Fibroblast of lung (primary cell): ENCODE results near the gene ALDH3A2. TPM values are rescaled to one million over a fixed set of nuclear protein-coding genes. Genes with fewer than 3 reads are reported as not detected.

Experiments
- DNase-seq, 2 donors: peaks; one replicate each; pipeline versions ENCODE4 v3.0.0 to v3.0.0-alpha.2; 2010; ENCODE audit warnings: low read depth in 2 of 2
- H2AFZ ChIP-seq: 2 replicates; pipeline ENCODE4 v1.5.1; 2012; ENCODE audit warnings: low read length, control low read depth, inconsistent platforms
- H3K27ac ChIP-seq: 2 replicates; pipeline ENCODE4 v1.5.1; 2011; ENCODE audit warnings: low read length, control low read depth; ENCODE audit not compliant: insufficient read depth
- H3K27me3 ChIP-seq: 2 replicates; pipeline ENCODE4 v1.5.1; 2011; ENCODE audit warnings: mild to moderate bottlenecking, low read length; ENCODE audit not compliant: control insufficient read depth, insufficient read depth
- H3K36me3 ChIP-seq: 2 replicates; pipeline ENCODE4 v1.5.1; 2011; ENCODE audit warnings: low read length; ENCODE audit not compliant: control insufficient read depth, insufficient read depth
- H3K4me1 ChIP-seq: 2 replicates; pipeline ENCODE4 v1.5.1; 2011; ENCODE audit warnings: low read length; ENCODE audit not compliant: control insufficient read depth, insufficient read depth; ENCODE audit errors: extremely low read depth
- H3K4me2 ChIP-seq: 2 replicates; pipeline ENCODE4 v1.5.1; 2011; ENCODE audit warnings: low read length, control low read depth; ENCODE audit not compliant: insufficient read depth; ENCODE audit errors: extremely low read depth
- H3K4me3 ChIP-seq, 4 experiments: fragments of 200-600 bp in 1 of 4; sonication (generic) in 1 of 4; replicated peaks in 1 of 4; 2 replicates each; pipeline ENCODE4 v1.5.1; 2011 to 2016; ENCODE audit warnings: low read length in 4 of 4, low read depth in 3 of 4, mild to moderate bottlenecking in 3 of 4, control low read depth in 2 of 4, inconsistent platforms in 1 of 4, mixed read lengths in 1 of 4; ENCODE audit not compliant: insufficient read depth in 1 of 4; ENCODE audit errors: control extremely low read depth in 1 of 4
- H3K79me2 ChIP-seq: 2 replicates; pipeline ENCODE4 v1.5.1; 2012; ENCODE audit warnings: mild to moderate bottlenecking, low read length, inconsistent platforms; ENCODE audit not compliant: control insufficient read depth, insufficient read depth
- H3K9ac ChIP-seq: 2 replicates; pipeline ENCODE4 v1.5.1; 2011; ENCODE audit warnings: mild to moderate bottlenecking, low read length, control low read depth; ENCODE audit not compliant: insufficient read depth
- H3K9me3 ChIP-seq: 2 replicates; pipeline ENCODE4 v1.5.1; 2012; ENCODE audit warnings: low read depth, low read length; ENCODE audit not compliant: control insufficient read depth, insufficient read depth
- H4K20me1 ChIP-seq: 2 replicates; pipeline ENCODE4 v1.5.1; 2011; ENCODE audit warnings: low read length; ENCODE audit not compliant: control insufficient read depth, insufficient read depth; ENCODE audit errors: extremely low read depth
- EZH2 ChIP-seq: IDR thresholded peaks from 2 replicates; pipeline ENCODE4 v1.5.1; 2012; ENCODE audit warnings: low read length, control low read depth, mild to moderate bottlenecking; ENCODE audit errors: missing control alignments
- polyA plus RNA-seq, 2 donors: library from polyadenylated mRNA; depleted of rRNA in 1 of 2; stranded (reverse) in 1 of 2; unstranded in 1 of 2; fragments of >200 nt; gene quantifications; 2 replicates each; pipeline ENCODE4 v1.2.1, GENCODE V29; 2011 to 2012; ENCODE audit warnings: missing spikeins in 1 of 2
- total RNA-seq: library from RNA; depleted of rRNA; stranded (reverse); fragments of >200 nt; gene quantifications from 2 replicates; pipeline ENCODE4 v1.2.1, GENCODE V29; 2014
- TF ChIP-seq, protein P1 (sequence below), 2 donors: IDR thresholded peaks in 1 of 2; conservative IDR thresholded peaks in 1 of 2; 1 replicate in 1 of 2; 2 replicates in 1 of 2; pipeline ENCODE4 v1.5.1; 2011 to 2012; ENCODE audit warnings: low read length in 2 of 2, control low read depth in 1 of 2, inconsistent platforms in 1 of 2, low read depth in 1 of 2, mild to moderate bottlenecking in 1 of 2

Gene ALDH3A2
- total and polyA plus RNA-seq, 2 donors (not counting 1 experiment from before 2014, with no cell fraction given), result 14.6 to 30.2 TPM

DNA sequence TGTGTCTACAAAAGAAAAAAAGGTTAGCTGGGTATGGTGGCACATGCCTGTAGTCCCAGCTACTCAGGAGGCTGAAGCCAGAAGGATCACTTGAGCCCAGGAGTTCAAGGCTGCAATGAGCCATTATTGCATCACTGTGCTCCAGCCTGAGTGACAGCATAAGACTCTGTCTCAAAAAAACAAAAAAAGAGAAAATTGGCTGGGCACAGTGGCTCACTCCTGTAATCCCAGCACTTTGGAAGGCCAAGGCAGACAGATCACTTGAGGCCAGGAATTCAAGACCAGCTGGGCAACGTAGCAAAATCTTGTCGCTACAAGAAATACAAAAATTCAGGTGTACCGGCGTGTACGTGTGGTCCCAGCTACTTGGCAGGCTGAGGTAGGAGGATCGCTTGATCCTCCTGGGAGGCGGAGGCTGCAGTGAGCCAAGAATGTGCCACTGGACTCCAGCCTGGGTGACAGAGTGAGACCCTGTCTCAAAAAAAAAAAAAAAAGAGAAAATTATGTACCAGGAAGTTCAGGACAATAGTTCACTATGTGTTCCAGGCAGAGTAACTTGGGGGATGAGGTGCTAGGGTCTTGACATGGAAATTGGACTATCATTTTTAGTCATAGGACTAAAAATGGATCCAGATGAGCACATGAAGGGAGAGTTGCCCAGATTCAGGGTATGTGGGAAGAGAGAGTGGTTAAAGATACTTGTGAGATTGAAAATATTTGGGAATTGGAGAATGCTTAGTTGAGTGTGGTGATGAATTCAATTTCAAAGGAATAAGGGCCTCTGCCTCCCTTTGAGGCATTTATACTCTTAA lies 11.0 kb downstream of the ALDH3A2 start:
- no peak overlapping the region for H3K4me2 ChIP-seq
- H3K27ac ChIP-seq, result no peak overlapping the region
- TF ChIP-seq EZH2, result no peak
- TF ChIP-seq, protein P1, sequence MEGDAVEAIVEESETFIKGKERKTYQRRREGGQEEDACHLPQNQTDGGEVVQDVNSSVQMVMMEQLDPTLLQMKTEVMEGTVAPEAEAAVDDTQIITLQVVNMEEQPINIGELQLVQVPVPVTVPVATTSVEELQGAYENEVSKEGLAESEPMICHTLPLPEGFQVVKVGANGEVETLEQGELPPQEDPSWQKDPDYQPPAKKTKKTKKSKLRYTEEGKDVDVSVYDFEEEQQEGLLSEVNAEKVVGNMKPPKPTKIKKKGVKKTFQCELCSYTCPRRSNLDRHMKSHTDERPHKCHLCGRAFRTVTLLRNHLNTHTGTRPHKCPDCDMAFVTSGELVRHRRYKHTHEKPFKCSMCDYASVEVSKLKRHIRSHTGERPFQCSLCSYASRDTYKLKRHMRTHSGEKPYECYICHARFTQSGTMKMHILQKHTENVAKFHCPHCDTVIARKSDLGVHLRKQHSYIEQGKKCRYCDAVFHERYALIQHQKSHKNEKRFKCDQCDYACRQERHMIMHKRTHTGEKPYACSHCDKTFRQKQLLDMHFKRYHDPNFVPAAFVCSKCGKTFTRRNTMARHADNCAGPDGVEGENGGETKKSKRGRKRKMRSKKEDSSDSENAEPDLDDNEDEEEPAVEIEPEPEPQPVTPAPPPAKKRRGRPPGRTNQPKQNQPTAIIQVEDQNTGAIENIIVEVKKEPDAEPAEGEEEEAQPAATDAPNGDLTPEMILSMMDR (conservative IDR thresholded peaks at IDR 0.05 in 1 of 2, IDR thresholded peaks at IDR 0.05 in 1 of 2; ENCODE audit: low read depth in 1 of 2, low read length in 2 of 2), result no peak
- H3K9ac ChIP-seq, result no peak overlapping the region
- H3K4me1 ChIP-seq, result no peaks in the 10 kb centered on the region
- H3K36me3 ChIP-seq, result no peaks in the 10 kb centered on the region
- no peak for DNase-seq
- no peaks in the 10 kb centered on the region for H3K79me2 ChIP-seq
- H2AFZ ChIP-seq, result no peak overlapping the region
- no peaks in the 10 kb centered on the region for H3K9me3 ChIP-seq
- no peaks in the 10 kb centered on the region for H4K20me1 ChIP-seq
- no peaks in the 10 kb centered on the region for H3K27me3 ChIP-seq
- H3K4me3 ChIP-seq, result no peak overlapping the region

DNA sequence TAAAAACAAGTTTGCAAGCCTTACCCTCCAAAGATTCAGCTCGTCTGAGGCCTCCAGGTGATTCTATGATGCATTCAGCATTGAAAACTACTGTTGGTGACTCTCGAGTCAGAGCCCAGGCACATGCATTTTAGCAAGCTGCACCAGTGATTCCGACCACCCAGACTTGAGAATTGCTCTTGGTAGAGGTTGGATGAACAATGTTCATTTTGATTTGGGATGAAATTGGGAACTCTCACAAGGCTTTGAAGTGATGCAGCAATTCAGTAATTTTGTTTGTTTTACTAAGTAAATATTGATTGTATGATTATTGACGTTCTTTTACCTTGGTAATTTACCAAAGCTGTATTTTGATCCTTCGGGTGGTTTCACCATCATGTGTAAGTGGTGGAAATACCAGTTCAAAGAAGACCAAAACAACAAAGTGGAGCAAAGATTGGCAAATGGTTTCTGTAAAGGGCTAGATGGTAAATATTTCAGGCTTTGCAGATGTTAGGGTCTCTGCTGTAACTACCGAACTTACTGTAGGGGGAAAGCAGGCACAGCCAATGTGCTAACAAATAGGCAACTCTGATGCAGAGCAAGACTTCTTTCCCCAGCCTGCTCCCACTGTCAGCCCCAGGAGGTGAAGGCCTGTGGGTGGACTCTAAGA lies 11.8 kb downstream of the ALDH3A2 start:
- Histone ChIP-seq H3K9me3 (no peaks in the 10 kb centered on the region), H3K9ac (no peak overlapping the region), H3K4me3 (no peak overlapping the region), H3K27ac (no peak overlapping the region), H3K27me3 (no peaks in the 10 kb centered on the region), H3K79me2 (no peaks in the 10 kb centered on the region), H3K4me2 (no peak overlapping the region), H2AFZ (no peak overlapping the region), H4K20me1 (no peaks in the 10 kb centered on the region), H3K36me3 (no peaks in the 10 kb centered on the region), H3K4me1 (no peaks in the 10 kb centered on the region)
- no peak for DNase-seq
- TF ChIP-seq, protein P1 (conservative IDR thresholded peaks at IDR 0.05 in 1 of 2, IDR thresholded peaks at IDR 0.05 in 1 of 2; ENCODE audit: low read depth in 1 of 2, low read length in 2 of 2), result no peak
- TF ChIP-seq EZH2, result no peak

DNA sequence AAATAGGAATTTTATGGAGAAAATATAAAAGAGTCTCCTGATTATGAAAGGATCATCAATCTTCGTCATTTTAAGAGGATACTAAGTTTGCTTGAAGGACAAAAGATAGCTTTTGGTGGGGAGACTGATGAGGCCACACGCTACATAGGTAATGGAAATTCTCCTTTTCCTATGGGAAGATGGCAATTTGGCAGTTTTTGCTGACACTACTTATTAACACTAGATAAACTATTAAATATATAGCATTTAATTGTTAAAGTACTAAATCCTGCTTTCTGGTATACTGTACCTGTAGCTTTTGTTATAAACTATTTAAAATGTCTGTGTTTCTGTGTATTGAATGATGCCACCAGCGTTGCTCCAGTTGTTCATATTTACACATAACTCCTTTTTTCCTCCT lies 12.6 kb downstream of the ALDH3A2 start:
- H3K27me3 ChIP-seq, result no peaks in the 10 kb centered on the region
- H3K27ac ChIP-seq, result no peak overlapping the region
- DNase-seq, result no peak
- no peaks in the 10 kb centered on the region for H3K4me1 ChIP-seq
- H3K9ac ChIP-seq, result no peak overlapping the region
- no peaks in the 10 kb centered on the region for H4K20me1 ChIP-seq
- no peak overlapping the region for H3K4me3 ChIP-seq
- TF ChIP-seq, protein P1 (conservative IDR thresholded peaks at IDR 0.05 in 1 of 2, IDR thresholded peaks at IDR 0.05 in 1 of 2; ENCODE audit: low read depth in 1 of 2, low read length in 2 of 2), result no peak
- TF ChIP-seq EZH2, result no peak
- H3K4me2 ChIP-seq, result no peak overlapping the region
- no peaks in the 10 kb centered on the region for H3K9me3 ChIP-seq
- H2AFZ ChIP-seq, result no peak overlapping the region
- no peaks in the 10 kb centered on the region for H3K36me3 ChIP-seq
- H3K79me2 ChIP-seq, result no peaks in the 10 kb centered on the region
